Measurements from ENCODE around the gene COPS6.

COPS6 gene

DNA sequence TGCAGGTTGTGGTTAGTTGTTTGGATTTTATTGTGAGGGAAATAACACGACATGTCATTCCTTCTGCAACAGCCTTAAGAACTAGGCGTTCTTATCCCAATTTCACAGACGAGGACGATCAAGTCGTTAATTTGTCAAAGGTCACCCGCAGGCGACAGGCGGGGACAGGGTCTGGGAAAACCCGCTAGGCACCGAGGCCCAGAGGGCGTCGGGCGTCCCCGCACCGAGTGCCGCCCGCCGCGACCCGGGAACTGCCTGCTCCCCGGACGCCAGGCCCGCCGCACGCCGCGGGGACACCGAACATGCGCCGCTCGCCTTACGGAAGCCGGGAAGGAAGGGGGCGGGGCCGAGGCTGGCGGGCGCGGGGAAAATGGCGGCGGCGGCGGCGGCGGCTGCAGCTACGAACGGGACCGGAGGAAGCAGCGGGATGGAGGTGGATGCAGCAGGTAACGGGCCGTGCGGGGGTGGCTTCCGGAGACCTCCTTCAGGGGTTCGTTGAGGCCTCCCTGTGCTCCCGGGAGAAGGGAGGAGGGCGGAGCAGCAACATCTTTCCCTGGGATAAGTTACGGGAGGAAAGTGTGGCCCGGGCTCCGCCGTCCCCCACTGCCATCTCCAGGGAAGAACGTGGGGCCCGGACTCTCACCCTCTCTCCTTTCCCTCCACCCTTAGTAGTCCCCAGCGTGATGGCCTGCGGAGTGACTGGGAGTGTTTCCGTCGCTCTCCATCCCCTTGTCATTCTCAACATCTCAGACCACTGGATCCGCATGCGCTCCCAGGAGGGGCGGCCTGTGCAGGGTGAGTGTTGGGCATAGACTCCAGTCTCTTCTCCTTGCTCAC, at the start of gene COPS6:
COPS6 (plus strand) TSS at position 349 of the 837 bp plus-strand sequence; CDS start at position 371, 22 bp downstream.
- peak; percentile 79 for DNase-seq (ENCODE audit: low spot score)

- no peak for DNase-seq (ENCODE audit: low spot score)
Measured at GRCh38 chr7:100040575-100040974, 48.2 kb upstream of the COPS6 start.

DNA sequence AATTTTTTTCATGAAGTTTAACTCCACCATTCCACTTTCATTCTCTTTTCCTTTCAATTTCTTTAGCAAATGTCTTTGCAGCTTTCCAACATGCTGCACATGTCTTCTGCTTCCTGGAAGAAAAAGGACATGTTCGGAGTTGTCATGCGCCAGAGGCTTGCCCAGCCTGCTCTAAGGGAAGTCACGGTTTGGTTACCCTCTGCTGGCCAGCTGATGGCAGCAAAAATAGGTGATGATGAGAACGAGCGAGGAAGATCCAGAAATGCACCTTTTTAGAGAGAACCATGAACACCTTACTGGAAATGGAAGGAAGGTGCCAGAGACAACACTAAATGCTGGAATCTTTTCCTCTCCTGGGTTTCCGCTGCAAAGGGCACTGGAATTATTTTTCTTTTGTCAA, 44.1 kb upstream of the COPS6 start:
- DNase-seq (ENCODE audit: low spot score) = peak; percentile 29

DNA sequence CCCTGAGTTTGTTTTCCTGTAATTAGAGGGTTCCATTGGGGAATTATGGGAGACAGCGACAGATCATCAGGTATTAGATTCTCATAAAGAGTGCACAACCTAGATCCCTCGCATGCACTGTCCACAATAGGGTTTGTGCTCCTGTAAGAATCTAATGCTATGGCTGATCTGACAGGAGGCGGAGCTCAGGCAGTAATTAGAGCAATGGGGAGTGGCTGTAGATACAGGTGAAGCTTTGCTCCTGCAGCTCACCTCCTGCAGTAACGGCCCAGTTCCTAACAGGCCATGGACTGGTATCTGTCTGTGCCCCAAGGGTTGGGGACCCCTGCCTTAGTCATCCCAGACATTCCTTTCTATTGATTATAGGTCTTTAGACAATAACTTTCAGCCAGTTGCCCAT, 40.1 kb upstream of the COPS6 start:
- no peak for DNase-seq (ENCODE audit: low spot score)

GRCh38 chr7:100049441-100050291, 39.1 kb upstream of the COPS6 start, which contains the start of gene ZSCAN21:
TSS of gene ZSCAN21 (plus strand) at chr7:100049774. CDS start at chr7:100057007, 7,233 bp downstream.
- DNase-seq (ENCODE audit: low spot score) = peak; percentile 82

- DNase-seq (ENCODE audit: low spot score) = no peak
Measured at GRCh38 chr7:100051611-100052010, 37.2 kb upstream of the COPS6 start.

DNA sequence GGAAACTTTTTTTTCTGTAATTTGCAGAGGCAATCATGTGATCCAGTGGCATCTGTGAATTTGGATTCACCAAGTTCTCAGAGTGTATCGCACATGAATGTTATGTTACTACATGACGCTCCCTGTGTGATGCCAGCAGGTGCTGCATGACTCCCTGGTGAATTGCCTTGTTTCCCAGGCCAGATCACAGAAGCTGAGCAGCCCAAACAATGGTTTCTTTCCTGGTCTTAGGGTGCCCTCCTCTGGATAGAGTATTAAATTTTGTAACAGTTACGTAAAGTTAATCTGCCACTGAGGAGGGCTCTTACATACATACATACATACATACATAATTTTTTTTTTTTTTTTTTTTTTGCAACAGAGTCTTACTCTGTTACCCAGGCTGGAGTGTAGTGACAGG, 35.6 kb upstream of the COPS6 start:
- DNase-seq (ENCODE audit: low spot score) = peak; percentile 89

DNA sequence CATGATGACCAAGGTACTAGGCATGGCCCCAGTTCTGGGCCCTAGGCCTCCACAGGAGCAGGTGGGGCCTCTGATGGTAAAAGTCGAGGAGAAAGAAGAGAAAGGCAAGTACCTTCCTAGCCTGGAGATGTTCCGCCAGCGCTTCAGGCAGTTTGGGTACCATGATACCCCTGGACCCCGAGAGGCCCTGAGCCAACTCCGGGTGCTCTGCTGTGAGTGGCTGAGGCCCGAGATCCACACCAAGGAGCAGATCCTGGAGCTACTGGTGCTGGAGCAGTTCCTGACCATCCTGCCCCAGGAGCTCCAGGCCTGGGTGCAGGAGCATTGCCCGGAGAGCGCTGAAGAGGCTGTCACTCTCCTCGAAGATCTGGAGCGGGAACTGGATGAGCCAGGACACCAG, 31.8 kb upstream of the COPS6 start:
- DNase-seq (ENCODE audit: low spot score) = no peak

DNA sequence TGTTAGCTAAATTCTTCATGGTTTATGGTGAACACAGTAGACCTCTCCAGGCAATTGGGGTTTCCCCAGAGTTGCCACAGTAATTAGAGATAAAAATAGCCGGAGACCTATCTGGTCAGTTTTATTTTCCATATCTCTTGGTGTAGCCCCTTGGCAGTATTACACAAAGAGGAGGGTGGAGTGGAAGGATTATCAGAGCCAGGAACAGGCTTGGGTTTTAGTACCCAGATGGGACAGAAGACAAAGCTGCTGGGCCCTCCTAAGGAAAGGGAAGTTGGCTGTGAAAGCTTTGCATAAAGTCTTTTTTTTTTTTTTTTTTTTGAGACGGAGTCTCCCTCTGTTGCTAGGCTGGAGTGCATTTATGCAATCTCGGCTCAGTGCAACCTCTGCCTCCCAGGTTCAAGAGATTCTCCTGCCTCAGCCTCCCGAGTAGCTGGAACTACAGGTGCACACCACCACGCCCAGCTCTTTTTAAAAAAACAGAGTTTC, 29.5 kb upstream of the COPS6 start:
- DNase-seq (ENCODE audit: low spot score) = no peak

DNA sequence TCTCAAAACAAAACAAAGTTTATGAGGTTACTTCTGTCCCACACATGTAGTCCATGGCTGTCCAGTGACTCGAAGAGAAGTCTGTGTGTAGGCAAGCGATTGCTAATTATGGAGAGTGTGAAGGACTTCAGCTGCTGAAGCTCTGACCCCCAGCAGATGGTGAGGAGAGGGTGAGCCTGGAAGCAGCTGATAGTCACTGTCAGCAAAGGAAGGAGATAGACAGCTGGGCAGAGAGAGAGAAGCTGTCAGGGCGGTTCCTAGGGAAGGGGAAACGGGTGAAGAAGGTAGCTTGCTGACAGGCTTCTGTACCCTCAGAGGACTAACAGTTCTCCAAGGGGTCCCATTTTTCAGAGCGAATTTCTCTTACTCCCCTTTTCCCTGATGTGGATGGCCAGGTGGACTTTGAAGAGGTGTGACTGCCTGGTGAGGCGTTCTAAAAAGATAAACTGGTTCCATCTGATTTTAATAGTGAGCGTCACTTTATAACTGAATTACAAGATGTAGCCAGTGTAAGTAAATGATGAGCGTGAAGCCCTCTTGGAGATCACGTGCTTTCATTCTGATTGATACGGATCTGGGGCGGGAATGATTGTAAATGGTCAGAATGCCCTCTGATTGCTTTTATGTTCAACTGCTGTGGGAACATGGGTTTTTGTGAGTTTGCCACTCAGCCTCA, 27.1 kb upstream of the COPS6 start:
- DNase-seq (ENCODE audit: low spot score) = no peak

- no peak for DNase-seq (ENCODE audit: low spot score)
Measured at GRCh38 chr7:100063376-100063775, 25.4 kb upstream of the COPS6 start.

GRCh38 chr7:100064162-100064561, 24.6 kb upstream of the COPS6 start:
- no peak for DNase-seq (ENCODE audit: low spot score)

DNA sequence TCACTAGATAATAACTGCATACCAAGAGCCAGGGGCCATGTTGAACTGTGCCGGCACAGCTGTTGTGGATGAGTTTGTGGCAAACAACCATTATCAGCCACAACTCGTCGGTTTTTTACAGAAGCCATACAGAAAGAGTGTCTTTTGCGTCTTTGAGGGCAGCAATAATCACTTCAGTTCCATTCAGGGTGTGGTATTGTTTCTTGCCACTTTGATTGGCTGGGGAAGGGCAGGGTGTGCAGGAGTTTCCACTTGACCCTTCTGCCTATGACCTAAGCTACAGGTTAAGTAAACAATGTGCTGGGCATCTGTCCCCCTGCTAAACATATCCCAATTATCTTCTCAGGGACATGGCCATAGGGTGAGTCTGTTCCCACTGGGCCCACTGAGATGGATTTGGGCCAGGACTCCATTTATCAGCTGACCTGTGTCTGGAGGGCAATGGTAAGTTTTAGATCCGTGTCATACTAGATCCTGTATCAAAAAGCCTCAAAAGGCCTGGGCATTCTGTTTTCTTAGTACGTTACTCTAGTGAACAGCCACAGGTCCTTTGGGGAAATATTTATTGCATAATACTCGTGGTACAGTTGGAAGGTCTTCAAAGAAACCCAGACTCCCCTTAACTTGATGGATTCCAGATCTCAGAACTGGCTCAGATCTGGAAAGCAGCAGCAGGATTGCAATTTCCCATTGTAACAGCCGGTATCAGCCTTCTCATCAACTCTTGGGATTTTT, 23.1 kb upstream of the COPS6 start:
- no peak for DNase-seq (ENCODE audit: low spot score)

DNA sequence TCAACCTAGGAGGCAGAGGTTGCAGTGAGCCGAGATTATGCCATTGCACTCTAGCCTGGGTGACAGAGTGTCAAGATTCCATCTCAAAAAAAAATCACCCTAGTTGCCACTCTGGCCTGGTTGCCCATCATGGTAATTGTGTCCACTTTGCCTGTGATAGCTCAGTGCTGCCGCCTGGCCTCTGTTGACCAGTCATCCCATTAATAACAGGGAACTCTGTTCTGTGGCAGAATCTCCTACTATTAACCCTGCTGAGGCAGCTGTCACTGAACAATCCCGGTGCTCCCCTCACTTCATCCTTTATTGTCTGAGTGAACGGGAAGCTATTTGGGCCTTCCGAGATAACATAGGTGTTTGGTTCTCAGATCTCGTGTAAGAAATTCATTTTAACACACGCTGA, 21.8 kb upstream of the COPS6 start:
- DNase-seq (ENCODE audit: low spot score) = no peak

DNA sequence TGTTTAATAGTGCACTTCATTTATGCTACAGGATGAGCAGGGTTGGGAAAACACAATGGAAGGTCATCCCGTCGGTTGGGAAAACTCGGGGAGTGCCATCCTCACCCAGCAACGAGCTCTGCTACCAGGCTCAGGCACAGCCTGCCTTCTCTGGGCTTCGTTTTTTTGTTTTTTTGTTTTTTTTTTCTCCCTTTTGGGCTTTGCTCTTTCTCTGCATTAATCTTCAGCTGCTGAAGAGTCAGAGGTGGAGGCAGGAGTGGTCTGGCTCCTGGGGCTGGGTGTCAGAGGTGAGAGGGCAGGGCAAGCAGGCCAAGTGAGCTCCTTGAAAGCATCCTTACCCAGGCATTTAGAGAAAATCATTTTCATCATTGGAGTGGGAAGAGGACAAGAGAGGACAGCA, 18.8 kb upstream of the COPS6 start:
- no peak for DNase-seq (ENCODE audit: low spot score)

- no peak for DNase-seq (ENCODE audit: low spot score)
Measured at GRCh38 chr7:100071018-100071723, 17.6 kb upstream of the COPS6 start.

DNA sequence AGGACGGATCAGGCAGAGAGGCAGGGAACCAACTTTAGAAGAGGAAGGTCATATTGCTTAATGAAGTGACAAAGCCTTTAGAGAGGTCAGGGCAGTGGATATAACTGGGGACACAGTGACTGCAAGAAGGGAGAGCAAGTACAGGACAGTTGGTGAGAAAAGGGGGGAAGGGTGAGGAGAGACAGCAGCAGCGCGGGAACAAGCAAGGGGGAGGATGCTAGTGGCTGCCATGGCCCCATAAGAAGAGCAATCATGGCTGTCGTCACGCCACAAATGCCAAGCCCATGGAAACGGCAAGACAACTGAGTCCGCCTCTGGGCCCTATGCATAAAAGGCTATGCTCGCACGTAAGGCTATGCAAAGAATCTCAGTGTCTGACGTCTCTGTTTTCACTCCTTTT, 16.3 kb upstream of the COPS6 start:
- DNase-seq (ENCODE audit: low spot score) = no peak

- no peak for DNase-seq (ENCODE audit: low spot score)
Measured at GRCh38 chr7:100074841-100075240, 13.9 kb upstream of the COPS6 start.

DNA sequence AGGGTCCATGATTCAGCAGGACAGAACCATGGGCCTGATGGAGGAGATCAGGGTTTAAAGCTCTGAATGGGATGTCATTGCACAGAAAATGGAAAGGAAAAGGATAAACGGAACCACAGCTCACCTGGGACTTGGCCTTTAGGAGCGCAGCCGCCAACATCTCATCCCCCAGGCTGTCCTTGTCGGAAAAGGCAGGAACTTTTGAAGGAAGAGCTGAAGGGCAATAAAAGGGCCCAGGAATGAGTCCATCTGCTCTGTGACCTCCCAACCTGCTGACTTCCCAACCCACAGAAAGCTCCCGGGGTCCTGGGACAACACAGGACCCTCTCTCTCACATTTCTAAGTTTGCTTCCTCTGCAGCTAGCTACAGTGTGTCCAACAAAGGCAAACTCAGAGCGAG, 13.4 kb upstream of the COPS6 start:
- no peak for DNase-seq (ENCODE audit: low spot score)

- DNase-seq (ENCODE audit: low spot score) = no peak
Measured at GRCh38 chr7:100077205-100077604, 11.6 kb upstream of the COPS6 start.

- DNase-seq (ENCODE audit: low spot score) = peak; percentile 86
Measured at GRCh38 chr7:100079024-100079560, 9.7 kb upstream of the COPS6 start.

Data from Ammon's horn (tissue), 1 donor.